HAP-1 (cell line): ENCODE measurements around the gene CCDC169.
A peak's percentile ranks its signal among the peaks of the same experiment; 100 is the strongest.

Experiments
- DNase-seq, 2 experiments: peaks; one replicate each; pipeline ENCODE4 v3.0.0-alpha.2; 2016 to 2020; ENCODE audit warnings: low spot score in 2 of 2
- H3K27me3 ChIP-seq: fragments of 250-450 bp; sonication (Bioruptor Pico); 2 replicates; pipeline ENCODE4 v1.5.1; 2020; ENCODE audit warnings: low read depth, mild to moderate bottlenecking, moderate library complexity
- H3K36me3 ChIP-seq: fragments of 250-450 bp; sonication (Bioruptor Pico); replicated peaks from 2 replicates; pipeline ENCODE4 v1.5.1; 2020; ENCODE audit warnings: mild to moderate bottlenecking
- H3K4me1 ChIP-seq: fragments of 250-450 bp; sonication (Bioruptor Pico); 2 replicates; pipeline ENCODE4 v1.5.1; 2020; ENCODE audit warnings: mild to moderate bottlenecking
- H3K4me3 ChIP-seq: fragments of 250-450 bp; sonication (Bioruptor Pico); 2 replicates; pipeline ENCODE4 v1.5.1; 2020; ENCODE audit warnings: mild to moderate bottlenecking, moderate library complexity
- H3K9me3 ChIP-seq: fragments of 250-450 bp; sonication (Bioruptor Pico); 2 replicates; pipeline ENCODE4 v1.5.1; 2020; ENCODE audit warnings: mild to moderate bottlenecking, moderate library complexity
- in situ Hi-C: fragments of 300-500 bp; cut with MboI; formaldehyde crosslinking; loops from 3 replicates; pipeline ENCODE4 v1.14.3; 2020; ENCODE audit warnings: low sequenced_read_pairs, inconsistent platforms, mixed read lengths

The CCDC169 gene

DNA sequence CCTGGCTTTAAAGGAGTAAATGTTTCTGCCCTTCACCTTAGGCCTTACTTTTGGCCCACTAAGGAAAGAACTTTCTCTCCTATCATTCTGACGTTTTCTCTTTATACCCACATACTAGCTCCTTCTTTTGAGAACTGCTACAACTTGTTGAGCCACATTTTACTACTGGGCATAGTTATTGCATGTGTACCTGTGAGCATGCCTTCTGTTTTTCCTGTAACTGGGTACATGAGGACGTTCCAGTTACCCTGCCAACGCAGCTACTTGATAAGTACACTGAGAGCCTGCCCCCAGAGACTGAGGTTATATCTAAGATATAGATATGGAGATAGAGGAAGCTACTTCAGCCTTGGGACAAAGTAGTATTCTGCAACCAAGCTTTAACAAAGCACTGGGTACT lies 3.5 kb downstream of the CCDC169 start:
- Histone ChIP-seq H3K4me1 (peaks cover 6% of the 10 kb centered on the region), H3K4me3 (no peak overlapping the region), H3K27me3 (no peaks in the 10 kb centered on the region), H3K9me3 (0 out of 2 replicates have a peak, but pooled peaks cover 4% of the 10 kb centered on the region), H3K36me3 (no peaks in the 10 kb centered on the region; the same call in 1 of the 2 replicates)
- DNase-seq: no peak
- in situ Hi-C loops: no loop called here

DNA sequence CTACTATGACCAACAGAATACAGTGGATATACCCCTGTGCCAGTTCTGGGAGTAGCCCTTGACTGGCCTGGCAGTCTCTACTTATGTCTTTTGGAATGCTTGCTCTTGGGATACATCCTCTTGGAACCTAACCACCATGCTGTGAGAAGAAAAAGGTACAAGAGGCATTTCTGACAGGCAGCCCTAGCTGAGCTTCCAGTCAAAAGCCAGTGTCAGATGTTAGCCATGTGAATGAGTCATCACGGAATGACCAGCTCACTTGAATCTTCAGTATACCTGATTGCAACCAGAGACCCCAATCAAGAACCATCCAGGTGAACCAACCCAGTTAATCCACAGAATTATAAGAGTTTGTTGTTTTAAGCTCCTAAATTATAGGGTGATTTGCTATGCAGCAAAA lies 4.1 kb downstream of the CCDC169 start:
- Histone ChIP-seq H3K36me3 (no peaks in the 10 kb centered on the region; the same call in 1 of the 2 replicates), H3K4me1 (peaks cover 4% of the 10 kb centered on the region), H3K27me3 (no peaks in the 10 kb centered on the region), H3K9me3 (peaks cover 7% of the 10 kb centered on the region), H3K4me3 (no peak overlapping the region)
- in situ Hi-C loops: no loop called here
- no peak for DNase-seq

DNA sequence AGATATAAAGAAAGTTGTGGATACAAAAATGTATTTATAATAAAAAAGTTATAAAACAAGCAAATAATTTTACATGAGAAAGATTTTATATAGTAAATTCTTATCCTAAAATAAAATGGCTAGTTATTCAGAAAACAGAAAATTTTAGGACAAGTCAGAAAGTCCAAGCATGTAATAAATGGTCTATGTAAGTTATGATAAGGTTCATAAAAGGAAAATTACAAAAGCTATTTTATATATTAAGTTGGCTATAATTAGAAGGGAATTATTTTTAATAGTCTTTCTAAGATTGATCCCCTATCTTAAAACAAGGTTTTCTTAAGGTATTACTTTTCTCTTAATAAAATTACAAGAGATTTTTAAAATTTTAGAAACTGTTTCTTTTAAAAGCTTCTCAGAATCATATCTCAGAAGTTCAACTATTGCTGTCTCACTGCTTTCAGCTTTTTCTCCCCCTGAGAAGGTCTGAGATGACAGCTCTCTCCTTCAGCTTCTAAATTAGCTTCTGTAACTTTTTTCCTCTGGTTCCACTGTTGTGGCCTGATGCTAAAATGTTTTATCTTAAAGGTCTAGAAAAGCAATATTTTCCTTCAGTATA lies 8.7 kb downstream of the CCDC169 start:
- H3K4me1 ChIP-seq: peaks cover 10% of the 10 kb centered on the region
- H3K9me3 ChIP-seq: peaks cover 12% of the 10 kb centered on the region
- H3K4me3 ChIP-seq: no peak overlapping the region
- no peaks in the 10 kb centered on the region for H3K27me3 ChIP-seq
- in situ Hi-C loops: no loop called here
- no peaks in the 10 kb centered on the region for H3K36me3 ChIP-seq
- no peak for DNase-seq

DNA sequence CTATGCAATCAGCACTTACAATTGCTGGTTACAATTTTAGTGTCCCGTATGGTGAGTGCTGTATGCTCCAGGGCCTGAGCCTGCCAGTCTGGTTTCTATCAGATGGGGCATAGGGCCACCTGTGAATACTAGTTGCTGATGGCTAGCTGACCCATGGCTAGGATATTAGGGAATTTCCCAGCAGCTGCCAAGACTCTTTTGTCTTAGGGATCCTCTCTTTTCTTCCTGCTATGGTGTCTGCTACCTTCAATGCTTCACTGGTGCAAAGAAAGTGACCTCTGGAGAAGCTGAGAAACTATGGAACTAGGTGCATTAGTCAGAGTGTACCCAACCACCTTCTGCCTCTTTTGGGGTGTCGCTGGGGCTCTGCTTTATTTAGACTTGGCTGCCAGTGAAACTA lies 11.6 kb downstream of the CCDC169 start:
- H3K36me3 ChIP-seq: no peaks in the 10 kb centered on the region

DNA sequence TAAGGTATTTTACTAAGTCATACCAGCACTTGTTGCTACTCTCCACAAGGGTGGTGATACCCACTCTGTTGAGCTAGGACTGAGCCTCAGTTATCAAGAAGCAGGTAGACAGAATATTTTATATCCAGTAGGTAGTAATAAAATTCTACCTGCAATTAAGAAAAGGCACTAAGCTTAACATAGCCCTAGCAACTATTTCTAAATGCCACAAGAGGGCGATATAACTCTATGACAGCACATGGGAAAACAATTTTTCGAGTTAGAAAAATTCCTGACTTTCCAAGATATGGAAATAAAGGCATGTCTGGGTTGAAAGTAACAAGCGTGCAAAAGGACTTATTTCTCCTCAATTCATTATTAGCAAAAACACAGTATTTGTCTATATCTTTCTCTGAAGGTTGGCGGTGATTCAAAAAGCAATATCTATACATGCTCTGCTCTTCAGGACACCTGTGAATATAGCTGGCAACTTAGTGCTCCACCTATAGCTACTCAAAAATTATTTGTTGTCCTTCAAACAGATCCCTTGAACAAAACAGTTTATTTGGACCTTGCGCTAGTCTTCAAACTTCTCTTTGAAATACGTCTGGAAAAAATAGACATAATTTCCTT lies 14.7 kb downstream of the CCDC169 start:
- H3K4me3 ChIP-seq: no peak overlapping the region
- DNase-seq: peak in 1 of 2 experiments; percentile 57
- H3K36me3 ChIP-seq: no peaks in the 10 kb centered on the region
- in situ Hi-C loops: no loop called here
- H3K4me1 ChIP-seq: peaks cover 10% of the 10 kb centered on the region
- no peaks in the 10 kb centered on the region for H3K27me3 ChIP-seq
- H3K9me3 ChIP-seq: no peaks in the 10 kb centered on the region; the same call in none of the 2 replicates

More for the DNA sequence above, 11.6 kb downstream of the CCDC169 start:
- no peak for DNase-seq
- peaks cover 10% of the 10 kb centered on the region for H3K4me1 ChIP-seq
- in situ Hi-C loops: no loop called here
- H3K4me3 ChIP-seq: no peak overlapping the region
- H3K9me3 ChIP-seq: peaks cover 12% of the 10 kb centered on the region
- no peaks in the 10 kb centered on the region for H3K27me3 ChIP-seq

DNA sequence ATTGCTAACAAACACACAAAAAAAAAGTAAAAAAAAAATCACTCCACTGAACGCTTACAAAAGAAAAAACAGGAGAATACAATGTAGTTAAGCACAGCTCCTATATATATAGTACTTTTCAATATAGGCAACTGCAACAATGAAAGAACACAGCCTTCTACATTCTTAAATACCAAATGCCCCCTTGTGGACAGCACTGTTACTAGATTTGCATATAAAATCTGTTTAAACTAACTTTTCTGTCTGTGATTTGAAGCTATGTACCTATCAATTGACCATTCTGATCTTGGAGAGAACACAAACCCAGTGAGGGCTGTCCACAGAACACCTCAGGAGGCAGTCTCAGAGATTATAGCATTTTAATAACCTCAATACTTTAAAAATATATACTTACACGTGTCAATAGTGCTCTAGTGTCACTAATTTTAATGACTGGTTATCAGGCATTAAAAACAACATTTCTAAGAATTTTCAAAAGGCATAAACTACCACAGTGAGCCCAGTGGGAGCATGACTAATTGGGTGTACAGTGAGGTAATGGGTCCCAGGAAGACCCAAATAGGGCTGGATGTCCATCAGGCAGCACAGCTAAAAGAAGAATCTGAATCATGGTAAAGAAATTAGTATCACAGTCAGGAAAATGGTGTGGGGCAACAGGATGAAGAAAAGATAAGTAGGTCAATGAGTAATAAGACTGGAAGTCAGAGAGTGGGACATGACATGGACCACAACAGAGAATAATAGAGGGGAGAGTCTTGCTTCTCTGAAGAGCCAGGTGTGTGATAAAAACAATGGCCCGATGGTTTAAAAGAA lies 22.2 kb downstream of the CCDC169 start:
- Histone ChIP-seq H3K36me3 (no peaks in the 10 kb centered on the region), H3K4me1 (no peaks in the 10 kb centered on the region), H3K27me3 (no peaks in the 10 kb centered on the region), H3K9me3 (no peaks in the 10 kb centered on the region), H3K4me3 (no peak overlapping the region)
- in situ Hi-C loops: loop anchor here (5.0 kb wide), 1 partner anchor 298 kb away; no protein-coding TSS in a partner anchor
- peak; percentile 67 to 73 for DNase-seq

DNA sequence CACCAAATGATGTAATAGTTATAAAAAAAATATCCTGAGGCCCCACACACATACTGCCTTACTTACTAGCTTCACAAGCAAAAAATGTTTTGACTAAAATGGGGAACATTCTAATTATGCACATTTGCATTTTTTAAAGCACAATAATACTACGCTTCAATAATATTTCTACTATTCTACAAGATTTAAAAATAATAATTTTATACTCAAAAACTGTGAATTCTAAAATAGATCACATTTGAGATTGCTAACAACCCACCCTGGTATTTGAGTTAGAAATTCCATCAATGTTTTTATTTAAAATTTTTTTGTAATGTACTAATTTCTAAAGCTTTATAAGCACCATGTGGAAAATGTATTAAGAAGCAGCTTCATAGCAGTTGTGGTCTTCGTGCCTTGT lies 24.2 kb downstream of the CCDC169 start:
- no peak for DNase-seq
- no peak overlapping the region for H3K4me3 ChIP-seq
- no peaks in the 10 kb centered on the region for H3K9me3 ChIP-seq
- no peaks in the 10 kb centered on the region for H3K36me3 ChIP-seq
- in situ Hi-C loops: no loop called here
- no peaks in the 10 kb centered on the region for H3K4me1 ChIP-seq
- no peaks in the 10 kb centered on the region for H3K27me3 ChIP-seq

DNA sequence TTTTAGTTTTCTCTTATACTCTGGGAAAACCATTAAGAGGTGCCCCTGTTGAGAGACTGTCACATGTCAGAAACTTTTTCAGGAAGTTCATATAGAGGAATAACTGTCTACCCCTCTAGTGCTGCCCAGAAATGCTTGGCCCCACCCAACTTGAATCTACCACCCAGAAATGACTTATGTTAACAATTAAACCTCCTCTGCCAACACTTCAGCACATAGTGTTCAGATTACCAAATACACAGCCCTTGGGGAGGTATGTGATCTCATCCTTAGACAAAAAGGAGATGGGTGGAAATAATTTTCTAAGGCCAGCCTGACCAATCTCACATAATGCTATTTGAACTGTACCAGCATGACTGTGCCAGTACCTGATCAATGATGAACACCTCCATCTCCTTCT lies 35.6 kb downstream of the CCDC169 start:
- Histone ChIP-seq H3K36me3 (no peaks in the 10 kb centered on the region), H3K27me3 (no peaks in the 10 kb centered on the region), H3K4me1 (no peaks in the 10 kb centered on the region), H3K4me3 (no peak overlapping the region), H3K9me3 (no peaks in the 10 kb centered on the region)
- in situ Hi-C loops: no loop called here
- DNase-seq: no peak

DNA sequence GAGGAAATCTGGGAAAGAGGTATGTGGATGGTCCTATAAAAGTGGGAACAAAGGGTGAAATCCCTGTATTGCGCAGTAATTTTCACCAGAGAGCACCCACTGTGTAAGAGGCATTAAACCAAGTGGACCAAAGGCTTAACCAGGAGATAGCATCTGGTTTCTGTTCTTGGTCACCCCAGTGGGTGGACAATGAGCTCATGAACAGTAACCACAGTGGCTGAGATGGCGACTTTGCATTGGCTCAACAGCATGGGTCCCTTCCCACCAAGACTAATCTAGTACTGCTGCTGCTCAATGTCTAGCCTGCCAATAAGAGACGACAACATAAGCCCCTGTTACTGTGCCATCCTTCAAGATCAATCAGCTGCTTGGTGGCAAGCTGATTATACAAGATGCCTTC lies 36.6 kb downstream of the CCDC169 start:
- Histone ChIP-seq H3K4me3 (no peak overlapping the region), H3K27me3 (no peaks in the 10 kb centered on the region), H3K9me3 (no peaks in the 10 kb centered on the region), H3K4me1 (no peaks in the 10 kb centered on the region), H3K36me3 (no peaks in the 10 kb centered on the region)
- no peak for DNase-seq
- in situ Hi-C loops: no loop called here

DNA sequence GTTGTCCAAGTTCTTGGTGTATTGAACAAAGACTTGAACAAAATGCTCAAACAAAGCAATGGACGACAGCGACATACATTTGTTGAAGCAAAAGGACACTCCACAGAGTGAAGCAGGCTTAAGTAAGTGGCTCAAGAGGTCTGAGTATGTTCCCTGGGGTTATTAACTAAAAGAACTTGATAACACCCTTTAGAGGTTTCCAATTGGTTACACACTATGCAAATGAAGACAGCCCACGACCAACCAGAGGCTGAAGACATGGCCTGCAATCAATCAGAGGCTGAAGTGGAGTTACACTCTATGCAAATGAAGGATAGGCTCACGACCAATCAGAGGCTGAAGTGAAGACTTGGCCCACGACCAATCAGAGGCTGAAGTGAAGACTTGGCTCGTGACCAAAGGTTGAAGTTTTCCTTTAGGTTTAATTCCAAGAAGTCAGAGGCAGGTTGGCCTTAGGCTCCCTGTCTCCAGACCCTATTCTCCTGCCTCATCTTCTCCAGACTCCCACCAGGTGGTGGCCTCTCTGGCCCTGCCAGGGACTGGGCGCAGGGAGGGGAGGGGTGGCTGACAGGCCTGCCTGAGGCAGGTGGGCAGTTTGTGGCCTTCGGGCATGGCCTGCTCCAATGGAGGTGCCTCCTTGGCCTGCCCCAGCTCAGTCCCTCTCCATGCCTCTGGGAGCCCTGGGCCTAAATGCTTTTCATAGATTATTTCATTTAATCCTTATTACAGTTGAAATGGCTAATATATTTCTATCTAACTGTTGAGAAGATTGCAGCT lies 38.1 kb downstream of the CCDC169 start:
- no peaks in the 10 kb centered on the region for H3K27me3 ChIP-seq
- H3K36me3 ChIP-seq: no peaks in the 10 kb centered on the region
- H3K4me3 ChIP-seq: no peak overlapping the region
- DNase-seq: no peak
- in situ Hi-C loops: no loop called here
- no peaks in the 10 kb centered on the region for H3K4me1 ChIP-seq
- H3K9me3 ChIP-seq: no peaks in the 10 kb centered on the region

DNA sequence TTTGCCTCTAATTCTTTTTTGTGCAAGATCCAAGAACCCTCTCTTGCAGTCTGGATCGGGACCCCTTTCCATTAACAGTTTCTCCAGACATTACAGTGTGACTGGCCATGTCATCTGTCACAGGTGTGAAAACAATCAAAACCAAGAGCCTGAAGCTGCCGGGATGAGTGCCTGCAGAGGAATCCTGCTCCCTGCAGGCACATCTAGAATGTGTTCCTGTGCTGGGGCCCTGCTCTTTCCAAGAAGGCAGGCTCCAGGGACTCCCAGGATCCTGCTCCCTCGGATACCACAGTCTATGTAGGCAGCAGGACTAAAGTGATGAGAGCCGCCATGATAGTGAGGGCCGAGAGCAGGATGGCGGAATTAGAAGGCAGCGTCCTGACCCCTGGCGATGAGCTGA lies 38.8 kb downstream of the CCDC169 start:
- no peak for DNase-seq
- no peaks in the 10 kb centered on the region for H3K27me3 ChIP-seq
- H3K36me3 ChIP-seq: no peaks in the 10 kb centered on the region
- no peaks in the 10 kb centered on the region; the same call in 1 of the 2 replicates for H3K4me1 ChIP-seq
- in situ Hi-C loops: no loop called here
- no peak overlapping the region for H3K4me3 ChIP-seq
- no peaks in the 10 kb centered on the region for H3K9me3 ChIP-seq

DNA sequence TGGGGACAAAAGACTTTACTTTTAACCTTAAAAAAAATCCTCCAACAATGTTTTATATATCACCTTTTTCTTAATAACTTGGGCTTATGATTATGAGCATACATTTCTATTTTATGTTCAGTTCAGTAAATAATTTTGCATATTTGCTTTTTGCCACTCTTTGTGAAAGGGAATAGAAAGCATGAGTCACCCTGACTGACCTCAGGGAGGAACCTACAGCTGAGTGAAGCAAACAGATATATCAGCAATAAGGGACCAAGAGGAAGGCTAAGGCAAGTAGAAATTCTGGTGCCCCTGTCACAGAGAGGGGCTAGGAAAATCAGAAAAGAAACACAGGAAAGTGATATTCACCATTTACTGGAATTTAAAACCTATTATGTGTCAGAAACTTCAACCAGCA lies 46.1 kb downstream of the CCDC169 start:
- Histone ChIP-seq H3K4me1 (no peaks in the 10 kb centered on the region; the same call in 1 of the 2 replicates), H3K4me3 (no peak overlapping the region), H3K36me3 (peaks cover 10% of the 10 kb centered on the region), H3K27me3 (no peaks in the 10 kb centered on the region), H3K9me3 (no peaks in the 10 kb centered on the region)
- in situ Hi-C loops: no loop called here
- no peak for DNase-seq

DNA sequence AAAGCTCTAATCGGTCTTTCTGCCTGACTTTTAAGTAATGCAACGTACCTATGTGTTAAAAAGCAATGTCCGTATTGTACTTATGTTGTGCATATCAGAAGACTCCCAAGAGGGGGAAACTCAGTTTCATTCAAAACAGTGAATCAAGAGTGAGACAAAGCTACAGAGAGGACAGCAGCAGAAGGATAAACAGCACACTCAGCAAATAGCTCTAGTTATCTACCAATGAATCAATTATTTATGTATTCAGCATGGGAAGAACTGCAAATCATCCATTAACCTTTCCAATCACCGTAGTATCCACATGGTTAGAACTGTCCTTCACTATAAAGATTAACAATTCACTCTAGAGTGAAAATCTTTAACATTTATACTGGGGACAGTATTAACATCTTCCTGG lies 46.6 kb downstream of the CCDC169 start:
- Histone ChIP-seq H3K36me3 (peaks cover 10% of the 10 kb centered on the region), H3K4me1 (no peaks in the 10 kb centered on the region; the same call in 1 of the 2 replicates), H3K27me3 (no peaks in the 10 kb centered on the region), H3K9me3 (no peaks in the 10 kb centered on the region), H3K4me3 (no peak overlapping the region)
- in situ Hi-C loops: no loop called here
- DNase-seq: no peak
